ENCODE data around the gene FIS1.

Gene FIS1

DNA sequence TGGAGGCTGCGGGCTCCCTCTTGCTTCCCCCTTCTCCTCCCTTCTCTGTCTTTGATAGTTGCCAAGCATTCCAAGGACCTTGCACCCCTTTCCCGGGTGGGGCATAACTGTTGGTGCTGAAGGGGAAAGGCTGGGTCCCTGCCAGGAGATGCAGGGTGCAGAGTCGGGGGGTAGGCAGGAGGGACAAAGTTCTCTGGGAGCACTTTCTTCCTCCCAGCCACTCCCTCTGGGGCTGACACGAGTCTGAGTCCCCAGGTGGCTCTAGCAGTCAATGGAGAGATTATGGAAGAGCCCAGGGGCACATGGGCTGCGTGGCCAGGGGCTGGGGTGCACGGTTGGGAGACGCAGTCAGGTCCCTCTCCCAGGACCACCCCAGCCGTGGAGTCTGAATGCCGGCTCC, 9.4 kb downstream of the FIS1 start:
- FAIRE-seq (no peak), DNase-seq (ENCODE audit: insufficient read length, low spot score) (no peak)

DNA sequence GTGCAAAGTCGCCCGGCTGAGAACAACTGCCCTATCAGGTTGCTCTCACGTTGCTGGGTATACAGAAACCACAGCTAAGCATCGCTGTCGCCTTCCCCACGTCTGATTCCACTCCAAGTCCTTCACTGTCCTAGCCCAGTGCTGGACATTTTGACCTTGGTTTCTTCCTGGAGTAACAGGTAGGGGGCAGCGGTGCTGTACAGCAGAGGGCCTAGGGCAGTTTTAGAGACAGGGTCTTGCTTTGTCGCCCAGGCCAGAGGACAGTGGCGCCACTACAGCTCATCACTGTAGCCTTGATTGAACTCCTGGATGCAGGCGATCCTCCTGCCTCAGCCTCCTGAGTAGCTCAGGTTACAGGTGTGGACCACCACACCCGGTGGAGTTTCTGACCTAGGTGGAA, 9.8 kb downstream of the FIS1 start:
- FAIRE-seq (no peak), DNase-seq (ENCODE audit: insufficient read length, low spot score) (no peak)

DNA sequence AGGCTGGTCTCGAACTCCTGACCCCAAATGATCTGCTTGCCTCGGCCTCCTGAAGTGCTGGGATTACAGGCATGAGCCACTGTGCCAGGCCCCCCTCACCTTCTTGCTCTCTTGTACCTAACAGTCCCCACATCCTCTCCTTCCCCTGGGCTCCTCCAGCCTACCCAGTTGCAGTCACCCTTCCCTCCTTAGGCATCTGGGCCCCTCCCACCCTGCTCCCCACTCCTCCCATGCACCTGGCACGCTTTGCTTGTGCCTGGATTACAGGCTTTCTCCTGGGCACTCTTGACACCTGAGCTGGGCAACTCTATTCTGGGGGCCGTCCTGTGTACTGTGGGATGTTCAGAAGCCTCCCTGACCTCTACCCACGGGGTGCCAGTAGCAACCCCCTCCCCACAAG, 10.2 kb downstream of the FIS1 start:
- FAIRE-seq, result no peak
- no peak for DNase-seq (ENCODE audit: insufficient read length, low spot score)

DNA sequence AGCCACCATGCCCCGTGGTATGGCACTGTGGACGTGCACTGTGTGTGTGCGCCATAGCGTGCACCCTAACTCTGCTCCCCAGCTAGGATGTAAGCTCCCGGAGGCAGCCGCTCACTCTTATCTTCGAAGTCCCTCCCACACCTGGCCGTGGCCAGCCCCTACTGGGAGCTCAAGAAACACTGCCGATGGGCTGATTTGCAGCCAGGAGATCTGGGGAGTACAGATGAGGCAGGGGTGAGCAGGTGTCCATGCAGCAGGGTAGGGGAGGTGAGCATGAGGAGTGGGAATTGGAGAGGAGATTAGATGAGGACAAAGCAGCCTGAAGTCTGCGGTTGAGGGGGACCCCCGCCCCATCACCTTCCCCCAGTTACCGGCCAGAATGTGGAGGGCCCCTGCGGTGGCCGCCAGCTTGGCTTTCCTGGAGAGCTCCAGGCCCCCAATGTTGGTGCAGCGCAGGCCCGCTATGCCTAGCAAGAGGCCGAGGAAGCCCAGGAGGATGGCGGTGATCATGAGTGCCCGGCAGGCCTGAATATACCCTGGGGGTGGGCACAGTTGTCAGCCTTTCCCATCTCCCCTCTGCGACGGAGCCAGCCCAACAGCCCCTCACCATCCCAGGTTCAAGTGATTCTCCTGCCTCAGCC, 10.9 kb downstream of the FIS1 start:
- FAIRE-seq (no peak), DNase-seq (ENCODE audit: insufficient read length, low spot score) (no peak)

DNA sequence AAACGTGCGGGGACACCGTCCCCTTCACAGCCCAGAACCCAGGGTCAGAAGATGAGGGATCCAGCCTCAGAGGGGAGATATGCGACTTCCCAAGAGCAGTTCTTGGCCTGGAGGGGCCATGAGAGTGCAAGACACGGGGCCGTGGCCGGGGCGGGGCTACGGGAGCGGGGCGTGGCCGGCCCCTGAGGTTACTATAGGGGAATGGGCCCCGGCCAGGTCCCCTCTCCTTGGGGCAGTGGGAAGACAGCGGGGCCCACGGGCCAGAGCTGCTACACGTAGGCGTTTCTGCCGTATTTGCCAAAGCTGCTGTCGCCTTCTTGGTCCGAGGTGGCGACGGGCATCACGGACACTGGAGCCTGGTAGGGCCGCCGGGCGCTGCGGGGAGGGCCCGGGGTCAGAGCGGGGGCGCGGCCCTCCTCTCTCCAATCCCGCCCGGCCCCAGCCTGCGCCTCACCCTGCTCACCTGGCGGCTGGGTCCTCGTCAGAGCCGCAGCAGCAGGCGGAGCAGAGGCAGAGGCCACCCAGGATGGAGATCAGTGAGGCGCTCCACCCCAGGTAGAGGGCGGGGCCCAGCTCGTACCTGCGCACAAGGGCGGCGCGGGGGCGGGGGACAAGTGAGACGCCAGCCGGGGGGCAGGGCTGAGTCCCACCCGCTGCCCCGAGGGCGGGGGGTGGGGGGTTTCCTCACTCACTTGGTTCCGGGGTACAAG, 12.6 kb downstream of the FIS1 start:
- FAIRE-seq (no peak), DNase-seq (ENCODE audit: insufficient read length, low spot score) (no peak)

DNA sequence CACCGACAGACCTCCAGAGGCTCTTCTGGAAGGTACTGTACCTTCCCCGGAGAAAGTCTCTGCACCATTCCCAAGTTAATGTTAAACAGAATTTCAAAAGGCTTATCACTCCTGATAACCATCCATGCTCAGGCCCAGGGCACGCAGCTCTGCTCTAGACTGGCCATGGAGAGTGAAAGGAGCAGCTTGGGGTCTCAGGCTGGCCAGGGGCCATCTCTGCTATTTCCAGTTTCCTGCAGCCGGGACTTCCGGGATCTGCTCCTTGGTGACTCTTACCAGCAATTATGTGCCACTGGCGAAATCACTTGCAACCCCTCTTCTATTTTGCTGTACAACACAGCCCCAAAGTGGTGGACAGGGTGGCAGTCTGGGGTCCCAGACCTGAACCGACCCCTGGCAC, 13.2 kb downstream of the FIS1 start:
- DNase-seq (ENCODE audit: insufficient read length, low spot score) (no peak), FAIRE-seq (no peak)

DNA sequence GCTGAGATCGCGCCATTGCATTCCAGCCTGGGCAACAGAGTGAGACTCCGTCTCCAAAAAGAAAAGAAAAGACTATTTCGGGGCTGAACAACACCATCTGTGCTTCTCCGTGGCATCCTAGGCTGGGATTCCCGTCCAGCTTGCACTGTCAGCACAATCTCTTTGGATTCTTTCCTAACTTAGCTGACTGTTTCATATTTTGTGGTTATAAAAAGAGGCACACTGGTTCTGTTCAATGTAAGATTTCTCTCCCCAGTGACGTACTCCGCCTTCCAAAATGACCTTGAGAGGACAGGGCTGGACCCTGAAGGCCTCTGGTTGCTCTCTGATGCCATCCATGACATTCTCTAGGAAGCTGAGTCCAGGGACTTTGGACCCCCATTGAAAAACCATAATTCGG, 18.2 kb downstream of the FIS1 start:
- DNase-seq (ENCODE audit: insufficient read length, low spot score) (no peak), FAIRE-seq (no peak)

DNA sequence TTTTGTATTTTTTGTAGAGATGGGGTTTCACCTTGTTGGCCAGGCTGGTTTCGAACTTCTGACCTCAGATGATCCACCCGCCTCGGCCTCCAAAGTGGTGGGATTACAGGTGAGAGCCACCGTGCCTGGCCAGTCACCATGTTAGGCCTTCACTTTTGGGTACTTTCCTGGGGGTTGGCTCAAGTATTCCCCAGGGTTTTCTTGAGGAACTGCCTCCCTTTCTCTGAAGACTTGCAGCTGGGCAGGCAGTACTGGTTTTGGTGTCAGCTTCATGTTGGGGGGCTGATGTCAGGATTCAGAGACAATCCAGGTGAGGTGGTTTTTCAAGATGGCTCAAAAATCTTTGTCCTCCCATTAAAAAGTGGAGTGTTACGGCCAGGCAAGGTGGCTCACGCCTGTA, 19.2 kb downstream of the FIS1 start:
- no peak for DNase-seq (ENCODE audit: insufficient read length, low spot score)
- no peak for FAIRE-seq

DNA sequence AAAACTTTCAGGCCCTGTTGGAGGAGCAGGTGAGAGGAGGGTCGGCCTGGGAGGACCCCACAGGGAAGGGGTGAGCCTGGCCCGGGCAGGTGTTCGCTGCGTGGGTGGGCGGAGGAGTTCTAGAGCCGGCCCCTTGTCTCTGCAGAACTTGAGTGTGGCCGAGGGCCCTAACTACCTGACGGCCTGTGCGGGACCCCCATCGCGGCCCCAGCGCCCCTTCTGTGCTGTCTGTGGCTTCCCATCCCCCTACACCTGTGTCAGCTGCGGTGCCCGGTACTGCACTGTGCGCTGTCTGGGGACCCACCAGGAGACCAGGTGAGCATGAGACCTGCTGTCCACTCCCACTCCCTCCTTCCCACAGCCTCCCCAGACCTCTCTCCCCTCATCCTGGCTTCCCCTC, 21.4 kb downstream of the FIS1 start:
- FAIRE-seq (no peak), DNase-seq (ENCODE audit: insufficient read length, low spot score) (no peak)

DNA sequence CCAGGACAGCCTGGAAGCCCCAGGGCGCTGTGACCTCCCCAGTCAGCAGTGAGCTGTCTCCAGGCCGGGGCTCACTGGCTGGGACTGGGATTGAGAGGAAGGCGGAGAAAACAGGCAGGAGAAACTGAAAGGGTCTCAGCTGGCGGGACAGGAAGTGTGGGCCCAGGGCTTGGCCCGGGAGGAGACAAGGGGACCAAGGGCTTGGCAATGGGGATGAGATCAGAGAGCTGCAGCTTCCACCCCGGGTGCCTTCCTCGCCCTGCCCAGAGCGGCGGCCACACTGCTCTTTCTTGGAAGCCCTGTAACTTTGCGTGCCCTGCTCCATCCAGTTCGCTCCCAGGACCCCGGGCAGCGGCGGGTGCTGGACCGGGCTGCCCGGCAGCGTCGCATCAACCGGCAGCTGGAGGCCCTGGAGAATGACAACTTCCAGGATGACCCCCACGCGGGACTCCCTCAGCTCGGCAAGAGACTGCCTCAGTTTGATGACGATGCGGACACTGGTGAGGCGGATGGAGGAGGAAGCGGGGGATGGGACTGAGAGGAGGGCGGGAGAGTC, 22.5 kb downstream of the FIS1 start:
- no peak for FAIRE-seq
- no peak for DNase-seq (ENCODE audit: insufficient read length, low spot score)

DNA sequence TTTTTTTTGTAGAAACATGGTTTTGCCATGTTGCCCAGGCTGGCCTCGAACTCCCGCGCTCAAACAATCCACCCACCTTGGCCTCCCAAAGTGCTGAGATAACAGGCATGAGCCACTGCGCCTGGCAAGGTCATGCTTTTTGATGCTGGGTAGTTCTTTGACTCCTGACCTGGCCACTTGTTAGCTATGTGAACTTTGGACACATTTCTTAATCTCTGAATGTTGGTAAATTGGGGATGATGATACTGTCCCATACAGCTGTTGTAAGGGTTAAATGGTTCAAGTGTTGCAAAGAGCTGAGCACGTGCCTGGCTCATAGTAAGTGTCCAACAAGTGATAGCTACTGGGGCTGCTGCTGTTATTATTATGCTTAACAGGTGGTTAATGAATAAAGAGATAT, 24.6 kb downstream of the FIS1 start:
- FAIRE-seq, result no peak
- DNase-seq (ENCODE audit: insufficient read length, low spot score), result no peak

DNA sequence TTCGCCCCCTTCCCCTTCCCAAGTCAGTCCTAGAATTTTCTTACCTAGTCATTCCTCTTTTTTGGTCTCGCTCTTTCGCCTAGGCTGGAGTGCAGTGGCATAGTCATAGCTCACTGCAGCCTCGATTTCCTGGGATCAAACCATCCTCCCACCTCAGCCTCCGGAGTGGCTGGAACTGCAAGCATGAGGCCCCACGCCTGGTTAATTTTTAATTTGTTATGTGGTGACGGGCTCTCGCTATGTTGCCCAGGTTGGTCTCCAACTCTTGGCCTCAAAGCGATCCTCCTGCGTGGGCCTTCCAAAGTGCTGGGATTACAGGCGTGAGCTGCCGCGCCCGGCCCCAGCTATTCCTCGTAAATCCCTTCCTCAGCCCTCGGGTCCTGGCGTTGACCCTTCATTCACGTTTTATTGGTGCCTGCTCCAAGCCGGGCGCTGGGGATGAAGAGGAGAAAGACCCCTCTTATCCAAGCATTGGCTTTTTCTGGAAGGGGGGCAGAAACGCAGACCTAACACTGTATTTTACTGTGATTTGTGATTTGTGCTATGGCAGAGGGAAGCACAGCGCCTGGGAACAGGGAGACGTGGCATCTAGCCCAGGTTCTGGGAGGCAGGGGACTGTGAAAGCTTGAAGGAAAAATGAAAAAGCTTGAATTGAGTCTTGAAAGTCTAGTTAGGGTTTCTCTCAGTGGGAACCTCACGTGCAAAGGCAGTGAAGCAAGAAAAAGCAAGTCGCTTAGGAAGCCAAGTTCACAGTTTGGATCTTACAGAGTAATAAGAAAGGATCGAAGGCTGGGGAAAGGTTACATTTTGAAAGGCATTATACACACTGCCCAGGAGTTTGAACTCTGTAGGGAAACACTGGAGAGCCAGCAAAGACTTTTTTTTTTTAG, 26.4 kb downstream of the FIS1 start:
- DNase-seq (ENCODE audit: insufficient read length, low spot score) (no peak), FAIRE-seq (no peak)

DNA sequence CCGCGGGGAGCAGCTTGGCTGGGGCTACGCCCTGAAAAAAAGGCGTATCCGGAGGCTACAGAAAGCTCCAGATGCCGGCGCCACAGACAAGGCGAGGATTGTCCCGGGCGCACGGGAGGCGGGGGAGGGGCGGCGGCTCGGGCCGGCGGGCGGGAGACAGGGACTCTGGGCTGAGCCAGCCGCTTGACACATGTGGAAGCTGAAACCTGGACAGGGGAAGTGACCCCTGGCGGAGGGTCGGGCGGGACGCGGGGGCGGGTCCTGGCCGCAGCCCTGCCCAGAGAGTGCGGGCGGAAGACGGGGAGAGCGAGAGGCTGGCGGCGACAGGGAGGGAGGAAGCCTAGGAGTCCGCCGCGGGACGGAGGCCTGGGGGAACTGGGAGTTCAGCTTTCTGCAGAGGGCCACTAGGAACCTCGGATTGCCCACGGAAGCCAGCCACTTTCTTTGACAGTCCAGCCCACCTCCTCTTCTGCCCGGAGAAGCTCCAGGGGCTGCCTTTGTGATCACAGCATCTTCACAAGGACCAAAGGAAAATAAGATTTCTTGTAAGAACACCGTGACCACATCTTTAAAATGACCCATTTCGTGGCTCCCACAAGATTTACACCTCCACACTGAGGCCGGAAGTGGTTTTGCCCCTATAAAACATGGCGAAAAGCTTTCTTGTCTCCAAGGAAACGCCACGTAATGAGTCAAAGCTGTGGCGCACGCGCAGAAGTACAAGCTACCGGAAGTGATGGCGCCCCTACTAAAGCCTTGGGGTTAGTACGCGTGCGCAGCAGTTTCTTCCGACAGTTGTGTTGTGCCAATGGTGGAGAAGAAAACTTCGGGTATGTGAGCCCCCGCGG, 27.3 kb downstream of the FIS1 start, which contains the start of the genes PLOD3 and ZNHIT1:
TSS of gene PLOD3 (minus strand) at position 194 of the 848 bp plus-strand sequence. CDS start 307 bp downstream, outside the sequence.
TSS of gene ZNHIT1 (plus strand) at position 778 of the 848 bp plus-strand sequence. CDS start at position 809, 31 bp downstream.
- FAIRE-seq (no peak), DNase-seq (ENCODE audit: insufficient read length, low spot score) (peak; percentile 95)

DNA sequence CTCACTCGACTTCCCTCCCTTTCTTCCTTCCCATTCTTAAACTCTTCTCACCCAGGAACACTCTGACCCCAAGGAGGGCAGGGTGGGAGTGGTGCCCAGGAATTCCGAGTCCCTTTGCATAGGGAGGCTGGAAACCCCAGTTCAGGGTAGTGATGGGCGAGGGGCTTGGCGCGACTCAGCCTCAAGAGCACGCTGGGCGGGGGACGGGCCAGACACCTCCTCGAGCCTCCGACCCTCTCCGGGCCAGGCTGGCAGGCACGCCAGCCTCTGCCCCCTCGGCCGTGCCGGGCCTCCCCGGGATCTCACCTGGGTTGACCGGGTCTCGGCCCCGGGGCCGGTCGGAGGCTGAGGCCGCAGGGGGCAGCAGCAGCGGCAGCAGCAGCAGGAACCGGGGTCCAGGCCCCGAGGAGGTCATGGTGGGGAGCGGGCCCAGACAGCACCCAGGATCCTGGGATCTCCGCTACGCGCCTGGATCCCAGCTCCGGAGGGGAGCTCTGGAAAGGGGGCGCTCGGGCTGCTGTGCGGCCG, 28.0 kb downstream of the FIS1 start:
- DNase-seq (ENCODE audit: insufficient read length, low spot score) (no peak), FAIRE-seq (no peak)

DNA sequence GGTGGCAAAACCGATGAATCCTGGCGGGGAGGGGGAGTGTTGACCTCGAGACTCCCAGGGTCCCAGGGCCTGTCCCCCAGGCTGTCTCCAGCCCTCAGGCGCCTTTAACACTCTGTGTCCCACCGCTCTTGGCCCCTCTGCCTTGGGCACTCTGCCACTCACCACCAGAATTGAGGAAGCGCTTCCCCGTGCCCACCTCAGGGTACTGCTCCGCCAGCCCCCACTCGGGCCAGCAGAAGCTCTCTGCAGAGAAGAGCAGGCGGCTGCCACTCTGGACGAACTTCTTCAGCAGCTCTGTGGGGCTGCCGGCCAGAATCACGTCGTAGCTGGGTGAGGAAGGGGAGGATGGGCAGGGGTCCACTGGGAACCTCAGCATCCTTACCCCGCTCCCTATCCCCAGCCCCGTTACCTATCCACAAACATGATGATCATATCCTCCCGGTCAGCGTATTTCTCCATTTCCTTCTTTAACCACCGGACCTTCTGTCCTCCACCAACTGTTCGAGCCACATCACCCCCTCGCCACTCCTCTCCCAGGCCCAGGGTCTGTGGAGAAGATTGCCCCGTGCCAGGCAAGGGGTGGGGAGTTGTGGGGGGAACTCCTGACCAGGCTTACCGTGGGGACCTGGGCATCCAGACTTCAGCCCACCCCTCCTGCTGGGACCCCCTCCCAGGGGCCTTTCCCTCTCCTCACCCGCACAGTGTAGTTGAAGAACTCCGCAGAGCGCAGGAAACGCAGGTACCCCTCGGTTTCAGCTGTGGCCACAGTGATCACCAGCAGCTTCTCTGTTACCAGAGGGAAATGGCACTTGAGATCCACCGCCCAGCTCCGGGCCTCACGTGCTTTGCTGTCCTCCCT, 28.7 kb downstream of the FIS1 start:
- FAIRE-seq, result no peak
- DNase-seq (ENCODE audit: insufficient read length, low spot score), result no peak

DNA sequence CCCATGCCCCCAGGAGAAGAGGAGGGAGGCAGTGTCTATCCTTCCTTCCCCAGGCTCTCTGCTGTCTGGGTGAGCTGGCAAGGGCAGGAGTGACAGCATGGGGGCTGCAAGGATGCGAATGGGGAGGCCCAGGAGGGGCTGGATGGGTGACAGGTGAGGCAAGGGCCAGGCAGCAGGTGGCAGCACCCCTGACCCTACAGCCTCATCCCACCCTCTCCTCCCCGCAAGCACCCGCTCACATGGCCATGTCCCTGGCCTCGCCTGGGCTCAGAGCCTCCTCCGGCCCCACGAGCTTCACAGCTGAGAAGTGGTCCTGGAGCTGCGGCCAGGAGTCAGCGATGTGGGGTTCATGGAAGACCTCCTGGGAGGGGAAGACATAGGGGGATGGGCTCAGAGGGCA, 32.9 kb downstream of the FIS1 start:
- DNase-seq (ENCODE audit: insufficient read length, low spot score) (no peak), FAIRE-seq (no peak)

DNA sequence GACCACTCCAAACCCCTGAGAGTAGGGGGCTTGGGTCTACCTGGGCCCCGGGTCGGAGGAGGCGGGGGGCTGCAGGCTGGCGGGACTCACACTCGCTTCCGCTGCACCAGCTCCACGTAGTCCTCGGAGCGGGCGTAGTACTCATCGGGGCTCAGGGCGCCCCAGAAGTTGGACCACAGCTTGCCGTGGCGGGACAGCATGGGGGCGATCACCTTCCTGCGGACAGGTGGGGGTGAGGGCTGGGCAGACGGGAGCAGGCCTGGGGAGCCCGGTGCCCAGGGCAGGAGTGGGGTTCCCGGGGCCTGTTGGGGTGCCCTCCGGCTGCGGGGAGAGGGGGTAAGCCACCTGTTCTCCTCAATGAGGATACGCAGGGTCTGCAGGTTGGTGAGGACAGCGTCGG, 33.4 kb downstream of the FIS1 start:
- no peak for FAIRE-seq
- no peak for DNase-seq (ENCODE audit: insufficient read length, low spot score)

DNA sequence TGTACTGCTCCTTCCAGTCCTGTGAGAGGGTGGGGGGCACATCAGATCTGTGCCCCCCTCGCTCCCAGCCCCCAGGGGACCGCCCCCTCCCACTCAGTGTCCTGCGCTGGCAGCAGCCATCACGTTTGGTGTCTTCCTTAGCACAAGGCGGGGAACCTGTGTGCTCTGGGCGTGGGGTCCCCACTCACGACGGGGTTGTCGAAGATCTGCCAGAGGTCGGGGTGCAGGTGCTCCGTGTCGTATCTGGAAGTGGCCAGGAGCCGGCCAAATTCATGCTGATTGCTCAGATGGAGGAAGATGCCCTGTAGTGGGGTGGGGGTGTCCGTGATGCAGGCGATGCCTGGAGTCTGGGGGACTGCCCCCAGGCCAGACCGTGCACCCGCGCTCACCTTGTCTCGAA, 34.7 kb downstream of the FIS1 start:
- no peak for FAIRE-seq

DNA sequence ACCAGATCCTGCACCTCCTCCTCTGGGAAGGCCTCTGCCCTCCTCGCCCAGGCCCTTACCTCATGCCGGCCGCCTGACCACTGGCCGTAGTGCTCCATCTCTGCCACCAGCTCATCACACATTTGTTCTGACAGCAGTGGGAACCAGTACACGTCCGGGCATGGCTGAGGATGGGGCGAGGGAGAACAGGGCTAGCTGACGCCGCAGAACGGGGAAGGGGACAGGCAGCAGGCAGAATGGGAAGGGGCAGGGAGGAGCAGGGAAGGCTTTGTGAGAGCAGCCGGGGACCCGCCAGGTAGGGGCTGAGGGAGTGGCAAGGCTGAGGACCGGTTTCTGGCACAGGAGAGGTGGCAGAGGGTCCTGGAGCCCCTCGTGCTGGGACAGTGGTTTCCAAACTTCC, 36.1 kb downstream of the FIS1 start:
- FAIRE-seq (no peak), DNase-seq (ENCODE audit: insufficient read length, low spot score) (no peak)

More for the DNA sequence above, 34.7 kb downstream of the FIS1 start:
- DNase-seq (ENCODE audit: insufficient read length, low spot score), result no peak

Data from HTR-8/SVneo (cell line).